Heart right ventricle (tissue), 16 donors: Measurements from ENCODE around the gene EFL1. TPM values are rescaled to one million over a fixed set of nuclear protein-coding genes. Genes with fewer than 3 reads are reported as not detected.

ENCODE experiments used
- ATAC-seq, 8 donors: fragments of 200-7000 bp; cut with Tn5 transposase; one replicate each; pipeline ENCODE4 v1.9.1; 2020; ENCODE audit warnings: mild to moderate bottlenecking in 8 of 8, moderate library complexity in 8 of 8, moderate number of reproducible peaks in 1 of 8
- DNase-seq, 2 donors: peaks; one replicate each; pipeline ENCODE4 v3.0.0-alpha.2; 2020
- H3K27ac ChIP-seq, 10 donors: fragments of 200-600 bp; sonication (generic) in 2 of 10; one replicate each; pipeline versions ENCODE4 v1.5.0 to v1.8.0; 2020 to 2022; ENCODE audit warnings: mild to moderate bottlenecking in 3 of 10
- H3K27me3 ChIP-seq, 7 donors: fragments of 200-600 bp; one replicate each; pipeline ENCODE4 v1.8.0; 2021 to 2022; ENCODE audit warnings: mild to moderate bottlenecking in 2 of 7
- H3K36me3 ChIP-seq, 9 donors: fragments of 200-600 bp; sonication (generic) in 1 of 9; one replicate each; pipeline versions ENCODE4 v1.5.0 to v1.8.0; 2020 to 2022; ENCODE audit warnings: mild to moderate bottlenecking in 2 of 9
- H3K4me1 ChIP-seq, 9 donors: fragments of 200-600 bp; sonication (generic) in 1 of 9; one replicate each; pipeline versions ENCODE4 v1.5.0 to v1.8.0; 2020 to 2022; ENCODE audit warnings: mild to moderate bottlenecking in 4 of 9
- H3K4me3 ChIP-seq, 10 donors: fragments of 200-600 bp; sonication (generic) in 2 of 10; one replicate each; pipeline versions ENCODE4 v1.5.0 to v1.8.0; 2020 to 2022; ENCODE audit warnings: mild to moderate bottlenecking in 7 of 10, moderate library complexity in 2 of 10
- H3K9me3 ChIP-seq, 11 donors: fragments of 200-600 bp in 10 of 11; sonication (generic) in 2 of 11; one replicate each; pipeline versions ENCODE4 v1.5.0 to v1.8.0; 2013 to 2022; ENCODE audit warnings: mild to moderate bottlenecking in 2 of 11, control low read depth in 1 of 11, moderate library complexity in 1 of 11
- CTCF ChIP-seq, 9 donors: fragments of 200-600 bp; sonication (generic) in 2 of 9; IDR thresholded peaks; one replicate each; pipeline versions ENCODE4 v1.5.0 to v1.8.0; 2021 to 2022; ENCODE audit warnings: antibody characterized with exemption in 9 of 9, mild to moderate bottlenecking in 5 of 9, moderate library complexity in 1 of 9
- WGBS, 2 donors: extraction: QIAGEN DNeasy Blood & Tissue Kit; methylation state at CpG; one replicate each; pipeline ENCODE4 v1.1.7; 2013; ENCODE audit warnings: inconsistent platforms in 1 of 2; 5-methylcytosine and 5-hydroxymethylcytosine counted together
- intact Hi-C, 10 donors: fragments of 100-400 bp; cut with DNase I; formaldehyde crosslinking; loops; one replicate each; pipeline versions ENCODE4 v1.11.1 to v1.14.2; 2022
- polyA plus RNA-seq, 2 donors: library from polyadenylated mRNA; stranded (reverse); fragments of 200-250 nt; gene quantifications; one replicate each; pipeline ENCODE4 v1.2.3, GENCODE V29; 2013
- total RNA-seq, 10 donors: library from RNA; stranded (reverse); fragmentation: NEBNext Ultra II Directional in 3 of 10; extraction: Animal tissue kit (Norgen Biotek cat#: 25700) in 3 of 10; gene quantifications; one replicate each; pipeline versions ENCODE4 v1.2.1 to v1.2.4, GENCODE V29; 2021 to 2023
- donor health status: Arrhythmogenic right ventricular cardiomyopathy.
- donor health status: ischemic (EF 13 %, LVEDD 7.1; RV severe dilation, severe dysfunction).
- donor health status: healthy with polysubstance abuse.
- donor health status: DM: no; HTN: yes; CAD: no.
- donor health status: DM: no; HTN: no; CAD: no.
- donor health status: ischemic (EF 25% LVEDD 6.9; RV normal size, moderate dysfunction).
- donor health status: ischemic (EF 25% LVEDD 5.7; RV mildly dilated, moderate dysfunction).
- donor health status: healthy.
- donor health status: DM: yes; HTN: yes; CAD: no.
- donor health status: Ischemic cardiomyopathy.
- donor health status: ischemic (EF 35%, LVEDD 5.7; RV mildly dilated, moderate dysfunction).
- donor health status: nonischemic (EF 11% LVEDD 7.7; RV severe dilation, severe dysfunction).
- donor health status: DM: yes; HTN: yes; CAD: no.
- donor health status: PGD.
- donor health status: ischemic (EF 29% LVEDD 5.4; RV normal size, mild dysfunction).
- donor health status: nonischemic (EF 23%, LVEDD 6.1; RV moderate dilation, normal function).

EFL1 gene
- total and polyA plus RNA-seq, 12 donors = 3.7 to 19.3 (median 13.5) TPM

GRCh38 chr15:82150645-82151044, 111.9 kb downstream of the EFL1 start:
- 96% methylated on average over 1 of the region's 1 CpG for WGBS, 2 donors
- intact Hi-C loops = no loop called here
- ATAC-seq (no peak), DNase-seq (no peak)
- H3K36me3 ChIP-seq = peaks cover 0 to 44% (median 8%) of the 10 kb centered on the region in 9 donors
- TF ChIP-seq CTCF (IDR thresholded peaks at IDR 0.05) = no peak
- no peak overlapping the region for H3K27ac ChIP-seq
- H3K4me3 ChIP-seq = no peak overlapping the region
- no peaks in the 10 kb centered on the region for H3K27me3 ChIP-seq
- no peaks in the 10 kb centered on the region for H3K9me3 ChIP-seq
- peaks cover 0 to 11% (median 0%) of the 10 kb centered on the region in 9 donors for H3K4me1 ChIP-seq

GRCh38 chr15:82146990-82147461, 115.5 kb downstream of the EFL1 start:
- peak in 1 of 8 donors; percentile 71 for ATAC-seq
- peaks cover 0 to 16% (median 3%) of the 10 kb centered on the region in 9 donors for H3K4me1 ChIP-seq
- no peak overlapping the region for H3K4me3 ChIP-seq
- no peak for DNase-seq
- H3K36me3 ChIP-seq = peaks cover 0 to 35% (median 13%) of the 10 kb centered on the region in 9 donors
- H3K9me3 ChIP-seq = no peaks in the 10 kb centered on the region
- WGBS, 2 donors = 79 to 82% methylated on average over 8 of the region's 8 CpGs
- H3K27ac ChIP-seq = peak overlapping the region in 1 of 10 donors; percentile 33
- no peak for TF ChIP-seq CTCF (IDR thresholded peaks at IDR 0.05)
- H3K27me3 ChIP-seq = no peaks in the 10 kb centered on the region
- intact Hi-C loops = no loop called here

- peak in 1 of 8 donors; percentile 13 for ATAC-seq
- Histone ChIP-seq H3K4me3 (no peak overlapping the region), H3K9me3 (no peaks in the 10 kb centered on the region), H3K36me3 (peaks cover 0 to 31% (median 9%) of the 10 kb centered on the region in 9 donors), H3K27ac (peak overlapping the region in 2 of 10 donors; percentile 15 to 18), H3K27me3 (no peaks in the 10 kb centered on the region), H3K4me1 (peaks cover 0 to 16% (median 3%) of the 10 kb centered on the region in 9 donors)
- WGBS, 2 donors = 81 to 93% methylated on average over 3 of the region's 3 CpGs
- intact Hi-C loops = no loop called here
- no peak for DNase-seq
- no peak for TF ChIP-seq CTCF (IDR thresholded peaks at IDR 0.05)
Observed at GRCh38 chr15:82146576-82146975, 116.0 kb downstream of the EFL1 start.

GRCh38 chr15:82143390-82144385, 118.8 kb downstream of the EFL1 start:
- H3K27ac ChIP-seq = no peak overlapping the region
- DNase-seq (no peak), ATAC-seq (peak in 4 of 8 donors; percentile 27 to 82 (median 51))
- peaks cover 0 to 24% (median 4%) of the 10 kb centered on the region in 9 donors for H3K4me1 ChIP-seq
- no peaks in the 10 kb centered on the region for H3K9me3 ChIP-seq
- no peak overlapping the region for H3K4me3 ChIP-seq
- no peak for TF ChIP-seq CTCF (IDR thresholded peaks at IDR 0.05)
- intact Hi-C loops = loop anchor here in 3 of 10 donors (5.0 kb wide), 4 partner anchors 54 to 736 kb away; partner anchors contain the start of gene MEX3B (in 1 of the 3)
- H3K27me3 ChIP-seq = no peaks in the 10 kb centered on the region
- peaks cover 0 to 8% (median 0%) of the 10 kb centered on the region in 9 donors for H3K36me3 ChIP-seq
- 66 to 79% methylated on average over 9 of the region's 9 CpGs for WGBS, 2 donors
